Measurements from ENCODE around the gene HDAC1.

The HDAC1 gene

DNA sequence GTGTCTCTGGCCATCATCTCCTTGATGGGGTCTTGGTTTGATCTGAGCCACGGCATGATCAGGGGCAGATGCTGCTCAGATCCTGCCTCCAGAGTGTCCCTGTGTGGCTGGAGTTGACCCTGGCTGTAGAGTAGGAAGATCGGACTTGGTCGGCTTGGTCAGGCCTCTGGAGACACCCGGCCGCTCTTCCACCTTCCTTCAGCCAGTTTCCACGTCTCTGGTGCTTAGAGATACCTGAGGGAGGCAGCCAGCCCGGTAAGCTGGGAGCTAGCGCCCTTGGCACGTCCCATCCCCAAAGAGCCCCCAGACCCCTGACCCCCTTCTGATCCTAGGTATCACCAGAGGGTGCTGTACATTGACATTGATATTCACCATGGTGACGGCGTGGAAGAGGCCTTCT lies 35.3 kb downstream of the HDAC1 start:
- TF ChIP-seq JUND (IDR thresholded peaks at IDR 0.05; ENCODE audit: low read depth): no peak
- in situ Hi-C loops (cut with HindIII; ENCODE audit: low pct_unique_long_range_greater_than_20kb, low sequenced_read_pairs): no loop called here
- no peak for DNase-seq (ENCODE audit: low read depth in 1 of 2, low spot score in 1 of 2)

- TF ChIP-seq JUND (IDR thresholded peaks at IDR 0.05; ENCODE audit: low read depth): no peak
- no peak for DNase-seq (ENCODE audit: low read depth in 1 of 2, low spot score in 1 of 2)
- in situ Hi-C loops (cut with HindIII; ENCODE audit: low pct_unique_long_range_greater_than_20kb, low sequenced_read_pairs): no loop called here
Observed at GRCh38 chr1:32329931-32330466, 38.1 kb downstream of the HDAC1 start.

- no peak for TF ChIP-seq JUND (IDR thresholded peaks at IDR 0.05; ENCODE audit: low read depth)
- no peak for DNase-seq (ENCODE audit: low read depth in 1 of 2, low spot score in 1 of 2)
- in situ Hi-C loops (cut with HindIII; ENCODE audit: low pct_unique_long_range_greater_than_20kb, low sequenced_read_pairs): no loop called here
Observed at GRCh38 chr1:32330558-32331151, 38.8 kb downstream of the HDAC1 start.

GRCh38 chr1:32331549-32331948 lies 39.7 kb downstream of the HDAC1 start:
- in situ Hi-C loops (cut with HindIII; ENCODE audit: low pct_unique_long_range_greater_than_20kb, low sequenced_read_pairs): no loop called here
- no peak for DNase-seq (ENCODE audit: low read depth in 1 of 2, low spot score in 1 of 2)
- no peak for TF ChIP-seq JUND (IDR thresholded peaks at IDR 0.05; ENCODE audit: low read depth)

- in situ Hi-C loops (cut with HindIII; ENCODE audit: low pct_unique_long_range_greater_than_20kb, low sequenced_read_pairs): no loop called here
- no peak for TF ChIP-seq JUND (IDR thresholded peaks at IDR 0.05; ENCODE audit: low read depth)
- peak in 1 of 2 experiments; percentile 38 for DNase-seq (ENCODE audit: low read depth in 1 of 2, low spot score in 1 of 2)
Observed at GRCh38 chr1:32332290-32333079, 40.6 kb downstream of the HDAC1 start.

DNA sequence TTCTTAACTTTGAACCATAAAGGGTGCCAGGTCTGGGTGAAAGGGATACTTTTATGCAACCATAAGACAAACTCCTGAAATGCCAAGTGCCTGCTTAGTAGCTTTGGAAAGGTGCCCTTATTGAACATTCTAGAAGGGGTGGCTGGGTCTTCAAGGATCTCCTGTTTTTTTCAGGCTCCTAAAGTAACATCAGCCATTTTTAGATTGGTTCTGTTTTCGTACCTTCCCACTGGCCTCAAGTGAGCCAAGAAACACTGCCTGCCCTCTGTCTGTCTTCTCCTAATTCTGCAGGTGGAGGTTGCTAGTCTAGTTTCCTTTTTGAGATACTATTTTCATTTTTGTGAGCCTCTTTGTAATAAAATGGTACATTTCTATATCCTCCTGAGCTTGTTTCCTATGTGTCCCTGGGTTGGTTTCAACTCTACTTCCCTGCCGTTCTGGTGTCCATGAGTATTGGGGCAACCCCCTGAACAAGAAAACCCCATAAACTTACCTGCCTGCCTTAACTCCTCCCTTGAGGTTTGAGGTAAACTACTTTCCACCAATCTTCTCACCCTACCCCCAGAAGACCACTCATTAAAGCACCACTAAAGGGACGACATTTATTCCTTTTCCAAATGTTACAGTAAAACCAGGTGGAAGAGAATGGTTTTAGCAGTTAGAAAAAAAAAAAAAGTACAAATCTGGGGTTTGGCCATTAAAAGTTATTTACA lies 41.5 kb downstream of the HDAC1 start:
- in situ Hi-C loops (cut with HindIII; ENCODE audit: low pct_unique_long_range_greater_than_20kb, low sequenced_read_pairs): no loop called here
- TF ChIP-seq JUND (IDR thresholded peaks at IDR 0.05; ENCODE audit: low read depth): no peak
- DNase-seq (ENCODE audit: low read depth in 1 of 2, low spot score in 1 of 2): no peak

DNA sequence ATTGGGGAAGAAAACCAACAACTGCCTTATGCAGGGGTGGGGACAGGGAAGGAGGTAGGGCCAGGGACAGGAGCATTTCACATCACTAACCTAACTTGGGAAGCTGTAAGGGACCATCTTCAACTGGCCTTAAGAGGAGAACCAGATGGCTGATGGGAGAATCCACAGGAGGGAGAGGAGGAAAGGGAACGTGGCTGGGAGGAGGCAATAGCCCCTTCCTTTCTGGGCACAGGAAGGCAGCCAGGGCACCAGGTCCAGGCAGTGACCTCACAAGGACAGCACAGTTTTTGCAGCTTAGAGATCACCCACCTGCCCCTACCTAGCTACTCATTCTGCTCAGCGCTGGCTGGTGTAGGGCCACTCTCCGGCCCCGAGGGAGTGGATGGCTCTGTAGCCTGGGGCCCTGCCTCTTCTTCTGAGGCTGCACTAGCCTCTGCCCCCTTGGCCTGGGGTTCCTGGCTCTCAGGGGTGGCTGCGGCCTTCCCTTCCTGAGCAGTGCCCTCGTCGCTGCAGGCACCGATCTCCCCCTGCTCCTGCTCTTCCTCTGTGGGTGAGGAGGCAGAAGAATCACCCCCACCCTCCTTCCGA lies 42.5 kb downstream of the HDAC1 start:
- no peak for TF ChIP-seq JUND (IDR thresholded peaks at IDR 0.05; ENCODE audit: low read depth)
- in situ Hi-C loops (cut with HindIII; ENCODE audit: low pct_unique_long_range_greater_than_20kb, low sequenced_read_pairs): no loop called here
- DNase-seq (ENCODE audit: low read depth in 1 of 2, low spot score in 1 of 2): no peak

GRCh38 chr1:32334864-32335534 lies 43.1 kb downstream of the HDAC1 start:
- in situ Hi-C loops (cut with HindIII; ENCODE audit: low pct_unique_long_range_greater_than_20kb, low sequenced_read_pairs): no loop called here
- DNase-seq (ENCODE audit: low read depth in 1 of 2, low spot score in 1 of 2): peak in 1 of 2 experiments; percentile 41
- TF ChIP-seq JUND (IDR thresholded peaks at IDR 0.05; ENCODE audit: low read depth): no peak

- no peak for TF ChIP-seq JUND (IDR thresholded peaks at IDR 0.05; ENCODE audit: low read depth)
- in situ Hi-C loops (cut with HindIII; ENCODE audit: low pct_unique_long_range_greater_than_20kb, low sequenced_read_pairs): no loop called here
- DNase-seq (ENCODE audit: low read depth in 1 of 2, low spot score in 1 of 2): no peak
Observed at GRCh38 chr1:32335535-32335789, 43.6 kb downstream of the HDAC1 start.

GRCh38 chr1:32335790-32336590 lies 44.1 kb downstream of the HDAC1 start, which contains the start of gene MARCKSL1:
MARCKSL1 (minus strand) TSS chr1:32336233; CDS start chr1:32336033, 200 bp downstream.
- in situ Hi-C loops (cut with HindIII; ENCODE audit: low pct_unique_long_range_greater_than_20kb, low sequenced_read_pairs): no loop called here

DNA sequence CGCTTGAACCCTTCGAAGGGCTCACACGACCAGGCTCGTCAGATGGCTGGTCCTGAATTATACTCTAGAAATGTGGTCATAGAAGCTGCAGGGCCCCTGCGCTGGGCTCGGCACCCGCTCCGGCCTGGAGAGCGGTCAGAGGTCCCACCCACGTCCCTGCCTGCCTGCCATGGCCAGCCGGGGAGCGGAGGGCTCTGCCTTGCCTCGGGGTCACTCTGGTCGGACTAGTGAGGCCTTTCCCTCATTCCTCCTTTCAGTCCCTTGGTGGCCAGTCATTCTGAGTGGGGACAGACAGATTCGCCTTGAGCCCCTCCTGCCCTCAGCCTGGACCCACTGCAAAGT lies 44.7 kb downstream of the HDAC1 start:
- no peak for DNase-seq (ENCODE audit: low read depth in 1 of 2, low spot score in 1 of 2)
- TF ChIP-seq JUND (IDR thresholded peaks at IDR 0.05; ENCODE audit: low read depth): no peak
- in situ Hi-C loops (cut with HindIII; ENCODE audit: low pct_unique_long_range_greater_than_20kb, low sequenced_read_pairs): no loop called here

More at GRCh38 chr1:32335790-32336590, 44.1 kb downstream of the HDAC1 start, which contains the start of gene MARCKSL1:
- peak in 1 of 2 experiments; percentile 75 for DNase-seq (ENCODE audit: low read depth in 1 of 2, low spot score in 1 of 2)
- no peak for TF ChIP-seq JUND (IDR thresholded peaks at IDR 0.05; ENCODE audit: low read depth)
